ENCODE measurements around the gene LGR4. TPM values are rescaled to one million over a fixed set of nuclear protein-coding genes. Genes with fewer than 3 reads are reported as not detected.
"Not testable (repeated sequence)": the region's sequence is repeated elsewhere in the genome, so short reads cannot be mapped to it uniquely, and the experiment has no call there.

LGR4 gene
- under 1 TPM; 0.12 to 0.29 TPM for total RNA-seq

- DNase-seq, result peak; percentile 63
- Mint-ChIP-seq H3K4me1 (peaks cover 17% of the 10 kb centered on the region), H3K27me3 (peaks cover 43% of the 10 kb centered on the region), H3K4me3 (peak within 1 kb of the TSS; percentile 83), H3K27ac (peak within 1 kb of the TSS; percentile 37), H3K9me3 (no peaks in the 10 kb centered on the region), H3K36me3 (ENCODE audit: low read depth) (peaks cover 3% of the 10 kb centered on the region)
- CTCF ChIA-PET, result no interaction called here
- POLR2A ChIA-PET, result no interaction called here
Measured at GRCh38 chr11:27472398-27473016, at the start of gene LGR4. Gene LGR4 (minus strand): TSS chr11:27472790. CDS start chr11:27472302, 488 bp downstream.

- ChIA-PET CTCF (no interaction called here), POLR2A (no interaction called here)
- no peak overlapping the region for H3K4me3 Mint-ChIP-seq
- H3K4me1 Mint-ChIP-seq, result no peaks in the 10 kb centered on the region
- H3K27ac Mint-ChIP-seq, result no peak overlapping the region
- H3K36me3 Mint-ChIP-seq (ENCODE audit: low read depth), result no peaks in the 10 kb centered on the region
- H3K9me3 Mint-ChIP-seq, result peaks cover 2% of the 10 kb centered on the region
- H3K27me3 Mint-ChIP-seq, result peaks cover 12% of the 10 kb centered on the region
- no peak for DNase-seq
Measured at GRCh38 chr11:27520226-27520625, 47.6 kb upstream of the LGR4 start.

- no peak for DNase-seq
- H3K36me3 Mint-ChIP-seq (ENCODE audit: low read depth), result no peaks in the 10 kb centered on the region
- CTCF ChIA-PET, result no interaction called here
- H3K27me3 Mint-ChIP-seq, result peaks cover 12% of the 10 kb centered on the region
- H3K27ac Mint-ChIP-seq, result no peak overlapping the region
- peaks cover 3% of the 10 kb centered on the region for H3K9me3 Mint-ChIP-seq
- H3K4me1 Mint-ChIP-seq, result no peaks in the 10 kb centered on the region
- no peak overlapping the region for H3K4me3 Mint-ChIP-seq
- POLR2A ChIA-PET, result interaction anchor here (0.6 kb wide), 1 partner anchor 59 kb away, joined by 3 read pairs; no protein-coding TSS in a partner anchor
Measured at GRCh38 chr11:27518518-27518917, 45.9 kb upstream of the LGR4 start.

GRCh38 chr11:27517490-27517889 lies 44.9 kb upstream of the LGR4 start:
- CTCF ChIA-PET; H3K36me3 Mint-ChIP-seq (ENCODE audit: low read depth); H3K27ac Mint-ChIP-seq; POLR2A ChIA-PET; H3K4me1 Mint-ChIP-seq; H3K9me3 Mint-ChIP-seq; H3K4me3 Mint-ChIP-seq; DNase-seq: not testable (repeated sequence)
- H3K27me3 Mint-ChIP-seq, result peaks cover 12% of the 10 kb centered on the region

- Mint-ChIP-seq H3K9me3 (peaks cover 3% of the 10 kb centered on the region), H3K4me3 (no peak overlapping the region), H3K36me3 (ENCODE audit: low read depth) (no peaks in the 10 kb centered on the region), H3K4me1 (no peaks in the 10 kb centered on the region), H3K27me3 (peaks cover 12% of the 10 kb centered on the region), H3K27ac (no peak overlapping the region)
- no peak for DNase-seq
- ChIA-PET CTCF (no interaction called here), POLR2A (no interaction called here)
Measured at GRCh38 chr11:27514558-27514957, 42.0 kb upstream of the LGR4 start.

GRCh38 chr11:27514076-27514475 lies 41.5 kb upstream of the LGR4 start:
- no peaks in the 10 kb centered on the region for H3K4me1 Mint-ChIP-seq
- no peak overlapping the region for H3K4me3 Mint-ChIP-seq
- H3K27ac Mint-ChIP-seq, result no peak overlapping the region
- ChIA-PET POLR2A (no interaction called here), CTCF (no interaction called here)
- H3K27me3 Mint-ChIP-seq, result peaks cover 12% of the 10 kb centered on the region
- H3K9me3 Mint-ChIP-seq, result peaks cover 3% of the 10 kb centered on the region
- no peak for DNase-seq
- no peaks in the 10 kb centered on the region for H3K36me3 Mint-ChIP-seq (ENCODE audit: low read depth)

- Mint-ChIP-seq H3K36me3 (ENCODE audit: low read depth) (no peaks in the 10 kb centered on the region), H3K4me1 (peaks cover 3% of the 10 kb centered on the region), H3K4me3 (no peak overlapping the region), H3K27ac (no peak overlapping the region), H3K9me3 (peaks cover 3% of the 10 kb centered on the region), H3K27me3 (peaks cover 10% of the 10 kb centered on the region)
- POLR2A ChIA-PET, result no interaction called here
- no peak for DNase-seq
- CTCF ChIA-PET, result interaction anchor here (0.6 kb wide), 1 partner anchor 61 kb away, joined by 3 read pairs; no protein-coding TSS in a partner anchor
Measured at GRCh38 chr11:27513389-27513788, 40.8 kb upstream of the LGR4 start.

GRCh38 chr11:27512238-27512637 lies 39.6 kb upstream of the LGR4 start:
- ChIA-PET CTCF (no interaction called here), POLR2A (no interaction called here)
- no peak for DNase-seq
- Mint-ChIP-seq H3K27ac (no peak overlapping the region), H3K9me3 (peaks cover 3% of the 10 kb centered on the region), H3K4me1 (peaks cover 12% of the 10 kb centered on the region), H3K27me3 (peaks cover 1% of the 10 kb centered on the region), H3K36me3 (ENCODE audit: low read depth) (no peaks in the 10 kb centered on the region), H3K4me3 (no peak overlapping the region)

GRCh38 chr11:27509908-27510307 lies 37.3 kb upstream of the LGR4 start:
- no peaks in the 10 kb centered on the region for H3K36me3 Mint-ChIP-seq (ENCODE audit: low read depth)
- no peaks in the 10 kb centered on the region for H3K27me3 Mint-ChIP-seq
- H3K27ac Mint-ChIP-seq, result no peak overlapping the region
- POLR2A ChIA-PET, result no interaction called here
- no peak for DNase-seq
- CTCF ChIA-PET, result interaction anchor here (1.4 kb wide), 2 partner anchors 11 to 23 kb away, joined by 3 read pairs; no protein-coding TSS in a partner anchor
- peaks cover 23% of the 10 kb centered on the region for H3K4me1 Mint-ChIP-seq
- no peaks in the 10 kb centered on the region for H3K9me3 Mint-ChIP-seq
- no peak overlapping the region for H3K4me3 Mint-ChIP-seq

GRCh38 chr11:27507557-27508322 lies 35.1 kb upstream of the LGR4 start:
- ChIA-PET CTCF (no interaction called here), POLR2A (no interaction called here)
- Mint-ChIP-seq H3K4me3 (peak overlapping the region; percentile 100), H3K27ac (peak overlapping the region; percentile 100), H3K36me3 (ENCODE audit: low read depth) (peaks cover 7% of the 10 kb centered on the region), H3K4me1 (peaks cover 33% of the 10 kb centered on the region), H3K9me3 (no peaks in the 10 kb centered on the region), H3K27me3 (no peaks in the 10 kb centered on the region)
- no peak for DNase-seq

GRCh38 chr11:27506200-27507182 lies 33.9 kb upstream of the LGR4 start, which contains the start of gene LIN7C:
Gene LIN7C (minus strand): TSS chr11:27506769. CDS start chr11:27506752, 17 bp downstream.
- H3K36me3 Mint-ChIP-seq (ENCODE audit: low read depth), result peaks cover 15% of the 10 kb centered on the region
- peak within 1 kb of the TSS; percentile 100 for H3K27ac Mint-ChIP-seq
- peaks cover 40% of the 10 kb centered on the region for H3K4me1 Mint-ChIP-seq
- no peaks in the 10 kb centered on the region for H3K9me3 Mint-ChIP-seq
- CTCF ChIA-PET, result no interaction called here
- peak; percentile 98 for DNase-seq
- peak within 1 kb of the TSS; percentile 100 for H3K4me3 Mint-ChIP-seq
- POLR2A ChIA-PET, result no interaction called here
- H3K27me3 Mint-ChIP-seq, result no peaks in the 10 kb centered on the region

- DNase-seq, result no peak
- ChIA-PET CTCF (no interaction called here), POLR2A (no interaction called here)
- Mint-ChIP-seq H3K4me1 (peaks cover 40% of the 10 kb centered on the region), H3K27ac (peak overlapping the region; percentile 100), H3K27me3 (no peaks in the 10 kb centered on the region), H3K9me3 (no peaks in the 10 kb centered on the region), H3K4me3 (peak overlapping the region; percentile 100), H3K36me3 (ENCODE audit: low read depth) (peaks cover 16% of the 10 kb centered on the region)
Measured at GRCh38 chr11:27505781-27506180, 33.2 kb upstream of the LGR4 start.

GRCh38 chr11:27504205-27504604 lies 31.6 kb upstream of the LGR4 start:
- no peak overlapping the region for H3K27ac Mint-ChIP-seq
- DNase-seq, result no peak
- no peaks in the 10 kb centered on the region for H3K27me3 Mint-ChIP-seq
- H3K4me1 Mint-ChIP-seq, result peaks cover 41% of the 10 kb centered on the region
- CTCF ChIA-PET, result no interaction called here
- POLR2A ChIA-PET, result no interaction called here
- H3K9me3 Mint-ChIP-seq, result no peaks in the 10 kb centered on the region
- H3K4me3 Mint-ChIP-seq, result no peak overlapping the region
- peaks cover 21% of the 10 kb centered on the region for H3K36me3 Mint-ChIP-seq (ENCODE audit: low read depth)
